H1 (cell line): ENCODE data around the gene AGBL4.

Experiments
- CBX8 ChIP-seq: fragments of 300-800, 300-1000 bp; sonication (generic); IDR thresholded peaks from 2 replicates; pipeline ENCODE4 v1.7.1; 2016; ENCODE audit warnings: low read depth, low read length, borderline replicate concordance
- CHD1 ChIP-seq: IDR thresholded peaks from 2 replicates; pipeline ENCODE4 v1.6.1; 2012; ENCODE audit warnings: low read depth, low read length, improper control_type of control experiment
- FOSL1 ChIP-seq: IDR thresholded peaks from 2 replicates; pipeline ENCODE4 v1.6.1; 2011; ENCODE audit warnings: mild to moderate bottlenecking, low read depth, low read length, moderate library complexity; ENCODE audit not compliant: insufficient read depth

GRCh38 chr1:48917901-48918603 is 1105.7 kb downstream of the AGBL4 start:
- no peak for TF ChIP-seq FOSL1
- TF ChIP-seq CBX8 = no peak
- no peak for TF ChIP-seq CHD1
